ENCODE results near the gene S1PR5. TPM values are rescaled to one million over a fixed set of nuclear protein-coding genes. Genes with fewer than 3 reads are reported as not detected.

S1PR5 gene
- total and polyA plus RNA-seq, 9 of the 15 experiments (the other 6 are each of a cell fraction or from before 2014, with no cell fraction given): 0.03 to 0.54 (median 0.35) TPM; not detected in 4

- TF ChIP-seq, protein P1, sequence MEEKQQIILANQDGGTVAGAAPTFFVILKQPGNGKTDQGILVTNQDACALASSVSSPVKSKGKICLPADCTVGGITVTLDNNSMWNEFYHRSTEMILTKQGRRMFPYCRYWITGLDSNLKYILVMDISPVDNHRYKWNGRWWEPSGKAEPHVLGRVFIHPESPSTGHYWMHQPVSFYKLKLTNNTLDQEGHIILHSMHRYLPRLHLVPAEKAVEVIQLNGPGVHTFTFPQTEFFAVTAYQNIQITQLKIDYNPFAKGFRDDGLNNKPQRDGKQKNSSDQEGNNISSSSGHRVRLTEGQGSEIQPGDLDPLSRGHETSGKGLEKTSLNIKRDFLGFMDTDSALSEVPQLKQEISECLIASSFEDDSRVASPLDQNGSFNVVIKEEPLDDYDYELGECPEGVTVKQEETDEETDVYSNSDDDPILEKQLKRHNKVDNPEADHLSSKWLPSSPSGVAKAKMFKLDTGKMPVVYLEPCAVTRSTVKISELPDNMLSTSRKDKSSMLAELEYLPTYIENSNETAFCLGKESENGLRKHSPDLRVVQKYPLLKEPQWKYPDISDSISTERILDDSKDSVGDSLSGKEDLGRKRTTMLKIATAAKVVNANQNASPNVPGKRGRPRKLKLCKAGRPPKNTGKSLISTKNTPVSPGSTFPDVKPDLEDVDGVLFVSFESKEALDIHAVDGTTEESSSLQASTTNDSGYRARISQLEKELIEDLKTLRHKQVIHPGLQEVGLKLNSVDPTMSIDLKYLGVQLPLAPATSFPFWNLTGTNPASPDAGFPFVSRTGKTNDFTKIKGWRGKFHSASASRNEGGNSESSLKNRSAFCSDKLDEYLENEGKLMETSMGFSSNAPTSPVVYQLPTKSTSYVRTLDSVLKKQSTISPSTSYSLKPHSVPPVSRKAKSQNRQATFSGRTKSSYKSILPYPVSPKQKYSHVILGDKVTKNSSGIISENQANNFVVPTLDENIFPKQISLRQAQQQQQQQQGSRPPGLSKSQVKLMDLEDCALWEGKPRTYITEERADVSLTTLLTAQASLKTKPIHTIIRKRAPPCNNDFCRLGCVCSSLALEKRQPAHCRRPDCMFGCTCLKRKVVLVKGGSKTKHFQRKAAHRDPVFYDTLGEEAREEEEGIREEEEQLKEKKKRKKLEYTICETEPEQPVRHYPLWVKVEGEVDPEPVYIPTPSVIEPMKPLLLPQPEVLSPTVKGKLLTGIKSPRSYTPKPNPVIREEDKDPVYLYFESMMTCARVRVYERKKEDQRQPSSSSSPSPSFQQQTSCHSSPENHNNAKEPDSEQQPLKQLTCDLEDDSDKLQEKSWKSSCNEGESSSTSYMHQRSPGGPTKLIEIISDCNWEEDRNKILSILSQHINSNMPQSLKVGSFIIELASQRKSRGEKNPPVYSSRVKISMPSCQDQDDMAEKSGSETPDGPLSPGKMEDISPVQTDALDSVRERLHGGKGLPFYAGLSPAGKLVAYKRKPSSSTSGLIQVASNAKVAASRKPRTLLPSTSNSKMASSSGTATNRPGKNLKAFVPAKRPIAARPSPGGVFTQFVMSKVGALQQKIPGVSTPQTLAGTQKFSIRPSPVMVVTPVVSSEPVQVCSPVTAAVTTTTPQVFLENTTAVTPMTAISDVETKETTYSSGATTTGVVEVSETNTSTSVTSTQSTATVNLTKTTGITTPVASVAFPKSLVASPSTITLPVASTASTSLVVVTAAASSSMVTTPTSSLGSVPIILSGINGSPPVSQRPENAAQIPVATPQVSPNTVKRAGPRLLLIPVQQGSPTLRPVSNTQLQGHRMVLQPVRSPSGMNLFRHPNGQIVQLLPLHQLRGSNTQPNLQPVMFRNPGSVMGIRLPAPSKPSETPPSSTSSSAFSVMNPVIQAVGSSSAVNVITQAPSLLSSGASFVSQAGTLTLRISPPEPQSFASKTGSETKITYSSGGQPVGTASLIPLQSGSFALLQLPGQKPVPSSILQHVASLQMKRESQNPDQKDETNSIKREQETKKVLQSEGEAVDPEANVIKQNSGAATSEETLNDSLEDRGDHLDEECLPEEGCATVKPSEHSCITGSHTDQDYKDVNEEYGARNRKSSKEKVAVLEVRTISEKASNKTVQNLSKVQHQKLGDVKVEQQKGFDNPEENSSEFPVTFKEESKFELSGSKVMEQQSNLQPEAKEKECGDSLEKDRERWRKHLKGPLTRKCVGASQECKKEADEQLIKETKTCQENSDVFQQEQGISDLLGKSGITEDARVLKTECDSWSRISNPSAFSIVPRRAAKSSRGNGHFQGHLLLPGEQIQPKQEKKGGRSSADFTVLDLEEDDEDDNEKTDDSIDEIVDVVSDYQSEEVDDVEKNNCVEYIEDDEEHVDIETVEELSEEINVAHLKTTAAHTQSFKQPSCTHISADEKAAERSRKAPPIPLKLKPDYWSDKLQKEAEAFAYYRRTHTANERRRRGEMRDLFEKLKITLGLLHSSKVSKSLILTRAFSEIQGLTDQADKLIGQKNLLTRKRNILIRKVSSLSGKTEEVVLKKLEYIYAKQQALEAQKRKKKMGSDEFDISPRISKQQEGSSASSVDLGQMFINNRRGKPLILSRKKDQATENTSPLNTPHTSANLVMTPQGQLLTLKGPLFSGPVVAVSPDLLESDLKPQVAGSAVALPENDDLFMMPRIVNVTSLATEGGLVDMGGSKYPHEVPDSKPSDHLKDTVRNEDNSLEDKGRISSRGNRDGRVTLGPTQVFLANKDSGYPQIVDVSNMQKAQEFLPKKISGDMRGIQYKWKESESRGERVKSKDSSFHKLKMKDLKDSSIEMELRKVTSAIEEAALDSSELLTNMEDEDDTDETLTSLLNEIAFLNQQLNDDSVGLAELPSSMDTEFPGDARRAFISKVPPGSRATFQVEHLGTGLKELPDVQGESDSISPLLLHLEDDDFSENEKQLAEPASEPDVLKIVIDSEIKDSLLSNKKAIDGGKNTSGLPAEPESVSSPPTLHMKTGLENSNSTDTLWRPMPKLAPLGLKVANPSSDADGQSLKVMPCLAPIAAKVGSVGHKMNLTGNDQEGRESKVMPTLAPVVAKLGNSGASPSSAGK (IDR thresholded peaks at IDR 0.05): peak; percentile 99
- no peak for TF ChIP-seq MTF1 (CRISPR knock-in tag; IDR thresholded peaks at IDR 0.05; ENCODE audit: borderline replicate concordance)
- TF ChIP-seq STAT6 (CRISPR knock-in tag; IDR thresholded peaks at IDR 0.05): no peak
- no peak for TF ChIP-seq ZNF76 (CRISPR knock-in tag; IDR thresholded peaks at IDR 0.05; ENCODE audit: borderline replicate concordance)
- TF ChIP-seq CREB1 (IDR thresholded peaks at IDR 0.05): 0 out of 2 replicates have a peak, but pooled peaks have one; percentile 24
- peak; percentile 59 for TF ChIP-seq CREB1 (CRISPR knock-in tag; IDR thresholded peaks at IDR 0.05)
- no peak for TF ChIP-seq MEIS2 (IDR thresholded peaks at IDR 0.05; ENCODE audit: partially characterized antibody)
- TF ChIP-seq U2AF2 (optimal IDR thresholded peaks at IDR 0.05; ENCODE audit: low read depth, low read length): no peak
- TF ChIP-seq TARDBP (IDR thresholded peaks at IDR 0.05): no peak
- TF ChIP-seq ETV5 (CRISPR knock-in tag; IDR thresholded peaks at IDR 0.05; ENCODE audit: low read depth): no peak
- TF ChIP-seq DACH1 (IDR thresholded peaks at IDR 0.05; ENCODE audit: partially characterized antibody): no peak
- TF ChIP-seq HINFP (tag; conservative IDR thresholded peaks at IDR 0.05; ENCODE audit: low read depth): no peak
Observed at GRCh38 chr19:10478903-10479384, 38.3 kb downstream of the S1PR5 start (continued).

All from K562 (cell line).